Neural cell (in vitro differentiated cells): ENCODE data around the gene PFDN6. TPM values are rescaled to one million over a fixed set of nuclear protein-coding genes. Genes with fewer than 3 reads are reported as not detected.
A peak's percentile ranks its signal among the peaks of the same experiment; 100 is the strongest.

Experiments
- H2AFZ ChIP-seq: fragments of 200-600, 300-800 bp; sonication (generic), shearing (Covaris generic); 2 replicates; pipeline ENCODE4 v1.6.0; 2014; ENCODE audit warnings: low read depth, mild to moderate bottlenecking, antibody characterized with exemption, low read length, moderate library complexity
- H3F3A ChIP-seq: fragments of 200-600 bp; shearing (Covaris generic); 2 replicates; pipeline ENCODE4 v1.6.1; 2016; ENCODE audit warnings: mild to moderate bottlenecking, moderate library complexity, mixed read lengths, antibody characterized with exemption, low read length; ENCODE audit not compliant: insufficient read depth, poor library complexity, severe bottlenecking
- H3K27ac ChIP-seq: fragments of 200-600, 300-800 bp; sonication (generic), shearing (Covaris generic); 2 replicates; pipeline ENCODE4 v1.5.1; 2014; ENCODE audit warnings: mild to moderate bottlenecking, low read length, moderate library complexity
- H3K27me3 ChIP-seq: fragments of 300-800, 200-600 bp; sonication (generic), shearing (Covaris generic); 2 replicates; pipeline ENCODE4 v1.6.0; 2014; ENCODE audit warnings: mild to moderate bottlenecking, low read depth, low read length, moderate library complexity; ENCODE audit not compliant: insufficient read depth
- H3K36me3 ChIP-seq: fragments of 300-800, 200-600 bp; sonication (generic), shearing (Covaris generic); 2 replicates; pipeline ENCODE4 v1.5.1; 2014; ENCODE audit warnings: mild to moderate bottlenecking, antibody characterized with exemption, low read length, moderate library complexity; ENCODE audit not compliant: insufficient read depth
- H3K4me2 ChIP-seq: fragments of 300-800, 200-600 bp; sonication (generic), shearing (Covaris generic); 2 replicates; pipeline ENCODE4 v1.6.0; 2014; ENCODE audit warnings: mild to moderate bottlenecking, low read length
- H3K4me3 ChIP-seq: fragments of 300-800, 200-600 bp; sonication (generic), shearing (Covaris generic); 2 replicates; pipeline ENCODE4 v1.5.1; 2014; ENCODE audit warnings: mild to moderate bottlenecking, low read length, moderate library complexity
- H3K79me2 ChIP-seq: fragments of 200-600 bp; shearing (Covaris generic); replicated peaks from 2 replicates; pipeline ENCODE4 v1.6.0; 2014; ENCODE audit warnings: mild to moderate bottlenecking, low read length, moderate library complexity; ENCODE audit not compliant: insufficient read depth
- H3K9ac ChIP-seq: fragments of 300-800, 200-600 bp; sonication (generic), shearing (Covaris generic); 2 replicates; pipeline ENCODE4 v1.6.1; 2016; ENCODE audit warnings: mild to moderate bottlenecking, low read length, mixed read lengths
- H3K9me2 ChIP-seq: fragments of 200-600 bp; shearing (Covaris generic); 2 replicates; pipeline ENCODE4 v1.6.1; 2016; ENCODE audit warnings: mild to moderate bottlenecking, low read length, mixed read lengths; ENCODE audit not compliant: insufficient read depth
- H3K9me3 ChIP-seq: fragments of 200-600, 300-800 bp; sonication (generic), shearing (Covaris generic); 2 replicates; pipeline ENCODE4 v1.6.1; 2016; ENCODE audit warnings: mild to moderate bottlenecking, mixed run types, low read length, moderate library complexity, mixed read lengths
- H4K20me1 ChIP-seq: fragments of 200-600 bp; shearing (Covaris generic); 2 replicates; pipeline ENCODE4 v1.6.1; 2016; ENCODE audit warnings: mild to moderate bottlenecking, mixed run types; ENCODE audit not compliant: insufficient read depth
- EP300 ChIP-seq: fragments of 450-650 bp; conservative IDR thresholded peaks from 2 replicates; pipeline ENCODE4 v1.6.1; 2014; ENCODE audit warnings: antibody characterized with exemption, mild to moderate bottlenecking, moderate library complexity; ENCODE audit not compliant: poor library complexity, severe bottlenecking
- EZH2 ChIP-seq: fragments of 200-600, 300-800 bp; shearing (Covaris generic), sonication (generic); IDR thresholded peaks from 2 replicates; pipeline ENCODE4 v1.6.1; 2014; ENCODE audit warnings: antibody characterized with exemption, low read length, borderline replicate concordance, mild to moderate bottlenecking; ENCODE audit not compliant: insufficient read depth, poor library complexity, severe bottlenecking
- MXI1 ChIP-seq: fragments of 450-650 bp; conservative IDR thresholded peaks from 2 replicates; pipeline ENCODE4 v1.6.1; 2014; ENCODE audit warnings: antibody characterized with exemption, mild to moderate bottlenecking; ENCODE audit not compliant: poor library complexity, severe bottlenecking
- POLR2AphosphoS5 ChIP-seq: IDR thresholded peaks from 2 replicates; pipeline ENCODE4 v1.6.1; 2012
- RAD21 ChIP-seq: fragments of 450-650 bp; conservative IDR thresholded peaks from 2 replicates; pipeline ENCODE4 v1.6.1; 2014; ENCODE audit warnings: antibody characterized with exemption, mild to moderate bottlenecking, moderate library complexity
- SMC3 ChIP-seq: fragments of 450-650 bp; conservative IDR thresholded peaks from 2 replicates; pipeline ENCODE4 v1.6.1; 2014; ENCODE audit warnings: antibody characterized with exemption, mild to moderate bottlenecking, moderate library complexity; ENCODE audit not compliant: poor library complexity
- TAF1 ChIP-seq: IDR thresholded peaks from 2 replicates; pipeline ENCODE4 v1.6.1; 2012; ENCODE audit warnings: low read depth
- polyA plus RNA-seq: library from polyadenylated mRNA; depleted of rRNA; stranded (reverse); fragments of >200 nt; gene quantifications from 2 replicates; pipeline ENCODE4 v1.2.3, GENCODE V29; 2014
- TF ChIP-seq, protein P1 (sequence below): IDR thresholded peaks from 2 replicates; pipeline ENCODE4 v1.6.1; 2012; ENCODE audit warnings: borderline replicate concordance
- TF ChIP-seq, protein P2 (sequence below): fragments of 450-650 bp; IDR thresholded peaks from 2 replicates; pipeline ENCODE4 v1.5.1; 2014; ENCODE audit warnings: antibody characterized with exemption, mild to moderate bottlenecking, moderate library complexity; ENCODE audit not compliant: poor library complexity, severe bottlenecking

The PFDN6 gene
- polyA plus RNA-seq, 1 donor from 2014 or later = 109 TPM

DNA sequence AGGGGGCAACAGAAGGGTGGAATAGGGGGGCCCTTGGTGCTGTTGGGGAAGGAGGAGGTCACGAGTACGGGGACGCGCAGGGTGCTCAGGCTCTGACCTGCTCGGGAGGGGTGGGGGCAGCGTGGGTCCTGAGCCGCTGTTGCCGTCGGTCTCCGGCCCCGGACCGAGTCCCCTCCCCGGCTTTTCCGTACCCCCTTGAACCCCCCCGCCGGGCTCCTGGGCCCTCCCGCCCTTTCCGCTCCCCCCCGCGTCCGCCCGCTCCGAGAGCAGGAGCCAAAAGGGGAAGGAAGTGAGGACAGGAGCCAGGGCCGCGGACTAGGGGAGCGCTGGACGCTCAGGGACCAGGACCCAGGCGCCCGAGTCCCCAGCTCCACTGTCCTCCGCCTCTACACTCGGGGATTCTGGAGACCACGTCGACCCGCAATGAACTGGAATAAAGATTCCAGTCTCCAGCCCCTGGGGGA is 9.4 kb downstream of the PFDN6 start, which contains the start of gene RGL2:
TSS of gene RGL2 (minus strand) at position 170 of the 464 bp plus-strand sequence. CDS start 332 bp downstream, outside the sequence.
- Histone ChIP-seq H3K4me3 (peak within 1 kb of the TSS; percentile 91), H2AFZ (peak within 1 kb of the TSS; percentile 77), H3K79me2 (peaks cover 12% of the 10 kb centered on the region), H3K9me2 (no peaks in the 10 kb centered on the region), H3K27me3 (no peaks in the 10 kb centered on the region), H3K9me3 (no peaks in the 10 kb centered on the region), H3K9ac (peak within 1 kb of the TSS; percentile 94), H3K27ac (peak within 1 kb of the TSS; percentile 96), H3K4me2 (peak within 1 kb of the TSS; percentile 68), H3K36me3 (no peaks in the 10 kb centered on the region), H3F3A (no peaks in the 10 kb centered on the region), H4K20me1 (no peaks in the 10 kb centered on the region)
- TF ChIP-seq POLR2AphosphoS5 (no peak), RAD21 (no peak), SMC3 (no peak), EZH2 (no peak), MXI1 (no peak), EP300 (no peak), TAF1 (no peak)
- TF ChIP-seq, protein P1, sequence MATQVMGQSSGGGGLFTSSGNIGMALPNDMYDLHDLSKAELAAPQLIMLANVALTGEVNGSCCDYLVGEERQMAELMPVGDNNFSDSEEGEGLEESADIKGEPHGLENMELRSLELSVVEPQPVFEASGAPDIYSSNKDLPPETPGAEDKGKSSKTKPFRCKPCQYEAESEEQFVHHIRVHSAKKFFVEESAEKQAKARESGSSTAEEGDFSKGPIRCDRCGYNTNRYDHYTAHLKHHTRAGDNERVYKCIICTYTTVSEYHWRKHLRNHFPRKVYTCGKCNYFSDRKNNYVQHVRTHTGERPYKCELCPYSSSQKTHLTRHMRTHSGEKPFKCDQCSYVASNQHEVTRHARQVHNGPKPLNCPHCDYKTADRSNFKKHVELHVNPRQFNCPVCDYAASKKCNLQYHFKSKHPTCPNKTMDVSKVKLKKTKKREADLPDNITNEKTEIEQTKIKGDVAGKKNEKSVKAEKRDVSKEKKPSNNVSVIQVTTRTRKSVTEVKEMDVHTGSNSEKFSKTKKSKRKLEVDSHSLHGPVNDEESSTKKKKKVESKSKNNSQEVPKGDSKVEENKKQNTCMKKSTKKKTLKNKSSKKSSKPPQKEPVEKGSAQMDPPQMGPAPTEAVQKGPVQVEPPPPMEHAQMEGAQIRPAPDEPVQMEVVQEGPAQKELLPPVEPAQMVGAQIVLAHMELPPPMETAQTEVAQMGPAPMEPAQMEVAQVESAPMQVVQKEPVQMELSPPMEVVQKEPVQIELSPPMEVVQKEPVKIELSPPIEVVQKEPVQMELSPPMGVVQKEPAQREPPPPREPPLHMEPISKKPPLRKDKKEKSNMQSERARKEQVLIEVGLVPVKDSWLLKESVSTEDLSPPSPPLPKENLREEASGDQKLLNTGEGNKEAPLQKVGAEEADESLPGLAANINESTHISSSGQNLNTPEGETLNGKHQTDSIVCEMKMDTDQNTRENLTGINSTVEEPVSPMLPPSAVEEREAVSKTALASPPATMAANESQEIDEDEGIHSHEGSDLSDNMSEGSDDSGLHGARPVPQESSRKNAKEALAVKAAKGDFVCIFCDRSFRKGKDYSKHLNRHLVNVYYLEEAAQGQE = no peak
- TF ChIP-seq, protein P2, sequence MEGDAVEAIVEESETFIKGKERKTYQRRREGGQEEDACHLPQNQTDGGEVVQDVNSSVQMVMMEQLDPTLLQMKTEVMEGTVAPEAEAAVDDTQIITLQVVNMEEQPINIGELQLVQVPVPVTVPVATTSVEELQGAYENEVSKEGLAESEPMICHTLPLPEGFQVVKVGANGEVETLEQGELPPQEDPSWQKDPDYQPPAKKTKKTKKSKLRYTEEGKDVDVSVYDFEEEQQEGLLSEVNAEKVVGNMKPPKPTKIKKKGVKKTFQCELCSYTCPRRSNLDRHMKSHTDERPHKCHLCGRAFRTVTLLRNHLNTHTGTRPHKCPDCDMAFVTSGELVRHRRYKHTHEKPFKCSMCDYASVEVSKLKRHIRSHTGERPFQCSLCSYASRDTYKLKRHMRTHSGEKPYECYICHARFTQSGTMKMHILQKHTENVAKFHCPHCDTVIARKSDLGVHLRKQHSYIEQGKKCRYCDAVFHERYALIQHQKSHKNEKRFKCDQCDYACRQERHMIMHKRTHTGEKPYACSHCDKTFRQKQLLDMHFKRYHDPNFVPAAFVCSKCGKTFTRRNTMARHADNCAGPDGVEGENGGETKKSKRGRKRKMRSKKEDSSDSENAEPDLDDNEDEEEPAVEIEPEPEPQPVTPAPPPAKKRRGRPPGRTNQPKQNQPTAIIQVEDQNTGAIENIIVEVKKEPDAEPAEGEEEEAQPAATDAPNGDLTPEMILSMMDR = no peak

DNA sequence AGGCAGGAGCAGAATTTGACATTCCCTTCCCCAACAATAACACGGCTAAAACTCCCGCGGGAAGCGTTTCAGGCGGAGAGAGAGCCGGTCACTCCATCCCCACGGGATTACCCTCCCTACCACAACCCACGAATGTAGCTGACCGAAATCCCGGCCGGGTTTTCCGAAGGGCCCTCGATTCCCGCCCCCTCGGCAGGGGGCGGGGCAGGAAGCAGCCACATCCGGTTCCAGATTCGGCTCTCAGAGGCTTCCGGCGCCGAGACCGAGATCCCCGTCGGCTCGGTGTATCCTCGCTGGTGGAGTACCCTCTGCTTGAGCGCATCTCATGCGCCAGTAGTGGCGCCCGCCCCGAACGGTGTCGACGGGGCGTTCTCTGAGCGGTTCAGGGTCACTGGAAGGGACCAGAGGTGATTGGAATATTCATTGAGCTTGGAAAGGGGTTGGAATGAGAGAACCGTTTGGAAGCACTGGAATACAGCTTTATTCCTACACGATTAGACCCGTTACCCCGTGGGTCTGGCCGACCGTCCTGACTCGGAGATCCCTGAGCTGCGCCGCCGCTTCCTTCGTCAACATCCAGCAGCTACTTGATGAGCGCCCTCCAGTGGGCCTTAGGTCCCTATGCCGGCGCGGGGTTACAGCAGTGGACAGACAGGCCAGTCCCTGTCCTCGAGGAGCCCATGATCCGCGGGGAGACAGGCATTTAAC is 10.0 kb downstream of the PFDN6 start:
- H3K36me3 ChIP-seq = no peaks in the 10 kb centered on the region
- no peaks in the 10 kb centered on the region for H3F3A ChIP-seq
- no peaks in the 10 kb centered on the region for H3K9me3 ChIP-seq
- TF ChIP-seq, protein P2 = peak; percentile 90
- TF ChIP-seq TAF1 = peak; percentile 79
- no peak for TF ChIP-seq EZH2
- TF ChIP-seq RAD21 = peak; percentile 67
- TF ChIP-seq POLR2AphosphoS5 = peak; percentile 94
- peak; percentile 79 for TF ChIP-seq SMC3
- peak; percentile 81 for TF ChIP-seq MXI1
- TF ChIP-seq, protein P1 = peak; percentile 75
- TF ChIP-seq EP300 = peak; percentile 24
- peak overlapping the region; percentile 91 for H3K4me3 ChIP-seq
- H3K27ac ChIP-seq = peak overlapping the region; percentile 96
- no peaks in the 10 kb centered on the region for H3K9me2 ChIP-seq
- H3K4me2 ChIP-seq = peak overlapping the region; percentile 49
- H2AFZ ChIP-seq = peak overlapping the region; percentile 77
- H3K9ac ChIP-seq = peak overlapping the region; percentile 94
- H4K20me1 ChIP-seq = no peaks in the 10 kb centered on the region
- peaks cover 12% of the 10 kb centered on the region for H3K79me2 ChIP-seq
- no peaks in the 10 kb centered on the region for H3K27me3 ChIP-seq
